Adrenal gland (tissue), 5 donors: Measurements from ENCODE around the gene PCDHGA11.

ENCODE experiments used
- CTCF ChIP-seq, 6 experiments: fragments of 450-650 bp in 4 of 6; fragments of 200-600 bp in 2 of 6; sonication (generic) in 1 of 6; IDR thresholded peaks; 1 replicate in 5 of 6; 2 replicates in 1 of 6; pipeline versions ENCODE4 v1.5.1 to v1.8.0; 2016 to 2021; ENCODE audit warnings: antibody characterized with exemption in 6 of 6, mild to moderate bottlenecking in 2 of 6, moderate library complexity in 1 of 6
- POLR2A ChIP-seq, 2 donors: fragments of 450-650 bp; IDR thresholded peaks; one replicate each; pipeline ENCODE4 v1.6.1; 2017; ENCODE audit warnings: antibody characterized with exemption in 2 of 2, mild to moderate bottlenecking in 2 of 2, moderate library complexity in 1 of 2
- donor health status: DM: no; HTN: no; CAD: no.

GRCh38 chr5:141393267-141393666 lies 27.6 kb upstream of the PCDHGA11 start:
- TF ChIP-seq CTCF (IDR thresholded peaks at IDR 0.05) (no peak), POLR2A (IDR thresholded peaks at IDR 0.05) (no peak)
